ENCODE measurements around the gene DHODH. TPM values are rescaled to one million over a fixed set of nuclear protein-coding genes. Genes with fewer than 3 reads are reported as not detected.

DHODH gene
- total and polyA plus RNA-seq, 2 of the 4 experiments (the other 2 are of a cell fraction) = 3.2 to 4.1 TPM

GRCh38 chr16:71961066-71962039, 47.2 kb upstream of the DHODH start (continued):
- TF ChIP-seq CTCF (conservative IDR thresholded peaks at IDR 0.05; ENCODE audit: low read depth, low read length) = peak; percentile 85
- no peak for TF ChIP-seq RFX5 (IDR thresholded peaks at IDR 0.05; ENCODE audit: low read depth, low read length)
